ENCODE data around the gene LMCD1.

LMCD1 gene

DNA sequence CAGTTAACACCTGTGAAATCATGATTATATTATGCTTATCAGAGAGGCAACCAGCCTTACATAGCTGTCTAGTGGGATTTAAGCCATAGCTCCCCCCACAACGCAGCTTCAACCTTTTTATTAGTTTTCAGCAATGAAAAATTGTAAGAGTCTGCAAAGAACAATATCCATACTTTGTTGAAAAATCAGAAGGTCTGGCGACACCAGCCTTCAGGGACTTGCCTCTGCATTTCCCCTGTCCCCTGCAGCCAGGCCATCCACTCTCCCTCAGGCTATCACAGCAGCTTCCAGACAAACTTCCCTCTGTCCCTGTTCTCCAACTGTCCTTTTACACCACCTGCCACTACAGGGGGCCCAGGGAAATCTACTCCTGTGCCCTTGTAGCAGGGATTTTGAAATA lies 83.0 kb downstream of the LMCD1 start:
- no peak for DNase-seq (ENCODE audit: low read depth in 2 of 2)

DNA sequence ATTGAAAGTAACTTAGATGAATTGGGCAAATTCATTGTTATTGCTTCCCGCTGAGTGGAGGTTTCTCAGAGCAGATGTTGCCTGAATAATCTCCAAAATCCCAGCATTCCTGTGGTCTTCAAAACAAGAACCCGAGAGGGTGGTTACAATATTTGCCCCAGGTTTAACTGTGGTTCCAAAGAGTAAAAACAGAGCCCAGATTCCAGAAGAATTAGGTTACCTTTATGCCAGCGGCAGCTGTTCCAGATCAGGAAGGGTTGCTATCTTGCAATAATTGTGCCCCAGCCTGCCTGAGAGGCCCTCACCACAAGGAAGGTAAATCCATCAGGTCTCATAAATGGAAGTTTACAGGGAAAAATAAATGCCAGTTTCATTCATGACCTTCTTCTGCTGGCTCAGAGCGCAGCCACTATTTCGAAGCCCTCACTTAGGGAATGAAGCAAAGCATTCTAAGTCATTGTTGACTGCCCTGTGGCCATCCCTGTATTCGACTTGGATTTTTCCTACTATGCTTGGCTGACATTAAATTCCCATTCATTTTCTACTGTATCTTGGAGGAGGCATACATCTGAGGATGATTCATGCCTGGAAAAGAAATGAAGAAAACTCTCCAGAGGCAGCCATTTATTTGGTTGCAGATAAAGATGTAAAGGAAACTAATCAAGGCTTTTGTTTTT lies 88.4 kb downstream of the LMCD1 start:
- no peak for DNase-seq (ENCODE audit: low read depth in 2 of 2)

DNA sequence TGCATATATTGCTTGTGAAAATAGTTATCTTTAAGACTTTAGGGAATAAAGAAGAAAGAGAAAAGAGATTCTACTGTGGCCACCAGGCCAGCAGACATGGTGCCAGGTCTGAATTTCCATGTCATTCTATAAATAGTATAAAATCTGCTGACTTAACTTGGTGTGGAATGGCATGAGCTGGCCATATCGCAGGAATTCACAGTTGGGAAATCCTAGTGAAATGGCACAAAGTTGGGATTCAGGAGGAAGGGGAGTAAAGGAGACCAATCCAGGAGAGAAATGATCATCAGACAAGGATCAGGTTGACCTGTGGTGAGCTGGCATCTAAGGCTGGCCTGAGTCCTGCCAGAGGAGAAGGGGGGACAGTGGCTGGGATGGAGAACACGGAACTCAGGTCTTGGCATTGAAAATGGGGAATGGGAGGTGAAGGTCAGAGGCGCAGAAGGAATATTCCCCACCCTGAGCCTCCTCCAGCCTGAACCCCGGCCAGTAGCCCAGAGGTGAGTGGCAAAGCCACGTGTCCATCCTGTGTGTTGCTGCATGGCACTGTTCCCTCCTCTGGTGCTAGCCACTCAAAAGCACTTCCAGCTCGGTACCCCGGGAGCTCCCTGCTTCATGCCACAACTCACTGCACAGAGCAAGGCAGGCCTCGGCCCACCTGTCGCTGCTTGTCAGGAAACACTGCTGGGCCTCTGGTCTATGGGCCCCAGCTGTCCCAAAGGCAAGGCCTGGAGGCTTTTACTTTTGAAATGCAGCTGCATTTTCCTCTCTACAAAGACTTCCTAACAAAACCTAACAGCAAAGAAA lies 91.6 kb downstream of the LMCD1 start:
- DNase-seq (ENCODE audit: low read depth in 2 of 2) = no peak

DNA sequence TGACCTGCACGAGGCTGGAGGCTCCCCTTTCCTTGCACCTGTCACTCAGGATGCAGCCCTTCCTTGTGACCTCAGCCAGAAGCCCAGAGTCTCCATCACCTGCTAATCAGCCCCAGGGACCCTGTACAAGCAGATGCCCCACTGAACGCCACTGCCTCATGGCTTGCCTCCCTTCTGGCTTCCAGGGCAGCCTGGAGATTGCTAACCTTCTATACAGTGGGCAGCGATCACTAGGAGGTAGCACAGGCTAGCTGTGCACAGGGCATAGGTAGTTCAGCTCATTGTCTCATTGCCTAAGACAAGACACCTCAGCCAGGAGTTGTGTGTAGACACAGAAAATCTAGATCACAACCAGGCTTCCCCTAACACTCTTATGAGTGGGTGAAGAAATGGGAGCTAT lies 93.6 kb downstream of the LMCD1 start:
- no peak for DNase-seq (ENCODE audit: low read depth in 2 of 2)

DNA sequence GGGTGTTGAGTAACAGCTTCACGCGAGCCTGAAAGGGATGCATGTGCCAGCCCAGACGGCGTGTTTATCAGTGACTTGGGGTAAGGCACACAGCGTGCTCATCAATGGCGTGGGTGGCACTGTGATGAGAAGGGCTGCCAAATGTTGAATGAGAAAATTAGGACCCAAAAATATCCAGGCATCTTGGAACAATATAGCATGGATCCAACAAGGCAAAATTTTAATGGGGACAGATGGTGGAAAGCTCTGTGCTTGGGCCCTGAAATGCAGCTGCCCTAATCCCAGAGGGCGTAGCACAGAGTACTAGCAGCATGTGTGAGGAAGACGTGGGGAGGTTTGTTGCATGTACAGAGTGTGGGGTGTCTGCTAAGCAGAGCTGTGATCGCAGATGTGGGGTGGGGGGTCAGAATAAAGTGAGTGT lies 94.1 kb downstream of the LMCD1 start:
- DNase-seq (ENCODE audit: low read depth in 2 of 2) = no peak

DNA sequence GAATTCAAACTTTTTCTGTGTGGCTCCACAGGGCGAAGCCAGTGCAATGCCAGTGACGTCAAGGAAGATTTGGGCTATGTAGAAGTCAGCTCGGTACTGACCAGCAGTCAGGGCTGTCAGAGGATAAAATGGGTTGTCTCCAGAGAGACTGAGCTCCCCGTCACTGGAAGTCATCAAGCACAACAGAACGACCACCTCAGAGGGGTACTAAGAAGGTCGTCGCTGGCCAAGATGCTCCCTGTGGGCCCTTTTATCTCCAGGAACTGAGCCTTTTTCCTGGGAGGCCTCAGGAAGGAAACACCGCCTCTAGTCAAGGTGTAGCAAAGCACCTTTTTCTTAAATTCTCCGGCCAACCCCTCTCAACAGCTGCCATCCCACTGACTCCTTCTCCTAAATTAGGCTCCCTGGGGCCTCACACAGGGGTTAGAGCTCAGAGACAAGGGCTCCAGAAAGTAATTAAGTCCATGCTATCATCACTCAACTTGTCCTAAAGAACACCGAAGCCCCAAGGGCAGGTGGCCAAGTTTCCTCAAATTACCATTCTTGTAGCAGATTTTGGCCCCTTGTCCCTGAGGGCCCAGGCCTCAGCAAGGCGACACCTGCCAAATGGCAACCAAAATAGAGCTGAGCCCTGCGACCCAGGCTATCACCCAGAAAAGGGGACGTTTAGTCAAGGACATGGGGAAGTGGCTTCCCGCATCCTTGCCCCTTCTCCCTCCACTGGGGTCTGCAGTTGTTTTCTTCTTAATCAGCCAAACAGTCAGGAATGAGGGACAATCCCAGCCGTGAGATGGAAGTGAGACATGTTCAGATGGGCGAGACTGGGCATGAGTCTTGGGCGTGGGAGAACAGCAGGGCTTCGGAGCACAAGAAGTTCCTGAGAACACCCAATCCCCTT lies 94.9 kb downstream of the LMCD1 start:
- no peak for DNase-seq (ENCODE audit: low read depth in 2 of 2)

DNA sequence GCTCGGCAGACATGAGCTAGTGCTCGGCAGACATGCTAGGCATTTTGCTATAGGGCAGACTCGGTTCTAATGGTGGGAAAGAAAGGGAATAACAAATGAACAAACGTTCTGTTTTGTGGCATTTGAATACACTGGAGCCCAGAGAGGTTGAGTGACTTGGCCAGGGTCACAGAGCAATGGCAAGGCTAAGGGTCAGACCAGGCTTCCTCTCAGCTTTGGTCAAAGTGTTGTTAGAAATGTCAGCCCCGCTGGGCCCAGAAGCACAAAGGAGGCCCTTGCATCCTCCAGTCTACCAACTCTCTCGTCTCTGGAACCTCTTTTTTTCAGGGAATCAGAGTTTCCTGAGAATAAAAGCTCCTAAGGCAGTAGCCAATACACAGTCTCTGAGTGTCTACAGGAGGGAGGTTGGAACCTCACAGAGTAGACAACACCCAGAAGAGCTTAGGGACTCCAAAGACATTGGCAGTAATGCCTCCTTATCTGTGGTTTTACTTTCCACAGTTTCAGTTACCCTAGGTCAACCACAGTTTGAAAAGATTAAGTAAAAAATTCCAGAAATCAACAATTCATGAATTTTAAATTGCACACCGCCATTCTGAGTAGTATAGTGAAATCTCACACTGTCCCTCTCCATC lies 95.7 kb downstream of the LMCD1 start:
- no peak for DNase-seq (ENCODE audit: low read depth in 2 of 2)

DNA sequence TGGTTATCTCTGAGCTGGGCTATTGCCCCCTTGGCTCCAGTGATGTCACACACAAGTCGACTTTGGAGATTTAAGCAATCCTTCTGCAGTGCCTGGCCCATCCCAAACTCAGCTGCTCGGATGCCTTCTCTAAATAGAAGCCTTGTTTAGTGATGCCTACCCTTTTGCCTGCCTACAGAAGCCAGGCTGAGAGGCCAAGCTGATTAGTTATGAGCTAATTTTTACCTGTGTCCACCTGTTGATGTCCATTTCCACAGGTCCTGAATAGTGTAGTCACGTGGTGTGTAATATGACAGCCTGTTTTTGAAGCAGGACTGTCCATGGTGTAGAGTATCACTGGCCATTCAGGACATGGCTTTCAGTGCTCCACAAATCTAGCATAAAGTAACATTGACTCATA lies 97.5 kb downstream of the LMCD1 start:
- no peak for DNase-seq (ENCODE audit: low read depth in 2 of 2)

DNA sequence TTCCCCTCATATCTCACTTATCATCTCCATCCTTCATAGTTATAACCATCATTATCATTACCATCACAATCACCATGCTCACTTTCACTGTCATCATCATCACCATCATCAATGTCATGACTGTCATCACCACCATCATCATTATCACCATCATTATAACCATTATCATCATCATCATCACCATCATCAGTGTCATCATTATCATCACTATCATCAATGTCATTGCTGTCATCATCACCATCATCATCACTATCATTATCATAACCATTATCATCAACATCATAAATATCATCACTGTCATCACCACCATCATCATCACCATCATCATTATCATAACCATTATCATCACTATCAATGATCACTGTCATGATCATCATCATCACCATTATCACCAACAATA lies 98.8 kb downstream of the LMCD1 start:
- no peak for DNase-seq (ENCODE audit: low read depth in 2 of 2)

DNA sequence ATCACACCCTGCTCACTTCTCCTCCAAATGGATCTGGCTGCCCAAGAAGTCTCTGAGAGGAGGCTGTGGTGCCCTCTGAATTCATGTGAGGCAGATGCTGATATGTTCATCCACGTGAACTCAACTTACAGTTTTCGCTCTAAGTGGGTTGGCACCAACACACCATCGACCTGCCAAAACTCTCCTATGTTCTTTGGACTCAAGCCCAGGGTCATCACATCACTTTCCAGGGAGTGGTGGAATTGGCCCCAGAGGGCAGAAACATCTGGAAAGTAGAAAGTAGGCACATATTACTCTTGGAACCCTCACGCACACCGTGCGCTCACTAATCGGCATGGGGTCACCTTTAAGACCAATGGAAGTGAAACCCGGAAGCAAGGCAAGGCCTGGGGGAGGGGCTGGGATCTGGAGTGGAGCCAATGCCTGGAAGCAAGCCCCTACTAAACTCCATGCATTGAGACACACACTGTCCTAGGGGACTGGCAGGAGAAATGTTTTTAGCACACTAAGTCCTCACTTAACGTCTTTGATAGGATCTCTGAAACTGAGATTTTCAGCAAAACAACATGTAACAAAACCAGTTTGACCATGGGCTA lies 101.6 kb downstream of the LMCD1 start:
- no peak for DNase-seq (ENCODE audit: low read depth in 2 of 2)

DNA sequence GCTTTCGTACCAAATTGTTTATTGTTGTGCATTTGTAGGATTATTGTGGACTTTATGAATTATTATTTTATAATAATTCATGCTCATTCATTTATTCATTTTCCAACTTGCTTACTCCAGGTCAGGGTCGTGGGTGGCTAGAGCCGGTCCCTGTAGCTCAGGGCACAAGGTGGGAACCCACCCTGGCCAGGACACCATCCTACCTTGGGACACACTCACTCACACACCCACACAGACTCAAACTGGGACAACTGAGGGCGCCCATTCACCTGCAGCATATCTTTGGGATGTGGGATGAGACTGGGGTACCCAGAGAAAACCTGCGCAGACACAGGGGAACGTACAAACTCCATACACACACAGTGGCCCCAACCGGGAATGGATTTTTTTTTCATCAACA lies 102.4 kb downstream of the LMCD1 start:
- DNase-seq (ENCODE audit: low read depth in 2 of 2) = no peak

DNA sequence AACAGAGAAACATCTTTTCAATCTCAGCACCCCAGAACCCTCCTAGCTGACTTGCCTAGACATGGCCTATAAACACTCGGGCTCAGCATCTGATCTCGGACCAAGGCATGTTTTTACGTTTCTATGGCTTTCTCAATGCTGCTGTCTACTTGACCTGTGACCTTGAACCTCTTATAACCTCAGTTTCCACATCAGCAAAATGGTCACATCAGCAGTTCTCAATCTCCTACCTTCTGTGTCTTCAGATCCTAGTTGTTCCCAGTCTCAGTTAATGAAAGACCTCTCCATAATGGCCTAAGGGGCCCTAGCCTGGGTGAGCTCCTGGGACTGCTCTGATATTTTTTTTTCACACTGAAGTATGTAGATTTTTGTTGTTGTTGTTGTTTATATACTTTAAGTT lies 103.4 kb downstream of the LMCD1 start:
- DNase-seq (ENCODE audit: low read depth in 2 of 2) = no peak

DNA sequence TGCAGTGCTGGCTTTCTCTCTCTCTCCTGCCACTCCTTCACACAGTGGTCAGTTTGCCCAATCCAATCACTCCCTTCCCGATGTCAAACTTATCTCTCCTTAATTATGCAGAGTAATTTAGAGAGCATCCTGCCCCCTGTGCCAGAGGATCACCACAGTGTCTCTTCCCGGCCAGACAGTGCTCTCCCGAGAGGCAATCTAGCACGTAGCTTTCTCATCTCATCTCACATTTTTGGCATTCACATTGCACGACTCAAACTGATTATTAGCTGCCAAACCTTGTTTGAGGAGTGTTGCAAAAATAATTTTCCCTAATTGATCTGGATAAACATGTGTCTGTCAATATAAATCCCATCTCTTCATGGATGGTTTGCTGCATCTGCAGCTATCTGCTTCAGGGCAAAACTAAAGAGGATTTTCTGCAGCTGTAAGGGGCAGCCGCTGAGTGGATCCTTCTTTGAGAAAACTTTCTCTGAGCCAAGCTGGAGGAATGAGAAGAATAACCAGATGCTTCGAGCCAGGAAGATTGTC lies 105.1 kb downstream of the LMCD1 start:
- DNase-seq (ENCODE audit: low read depth in 2 of 2) = no peak

DNA sequence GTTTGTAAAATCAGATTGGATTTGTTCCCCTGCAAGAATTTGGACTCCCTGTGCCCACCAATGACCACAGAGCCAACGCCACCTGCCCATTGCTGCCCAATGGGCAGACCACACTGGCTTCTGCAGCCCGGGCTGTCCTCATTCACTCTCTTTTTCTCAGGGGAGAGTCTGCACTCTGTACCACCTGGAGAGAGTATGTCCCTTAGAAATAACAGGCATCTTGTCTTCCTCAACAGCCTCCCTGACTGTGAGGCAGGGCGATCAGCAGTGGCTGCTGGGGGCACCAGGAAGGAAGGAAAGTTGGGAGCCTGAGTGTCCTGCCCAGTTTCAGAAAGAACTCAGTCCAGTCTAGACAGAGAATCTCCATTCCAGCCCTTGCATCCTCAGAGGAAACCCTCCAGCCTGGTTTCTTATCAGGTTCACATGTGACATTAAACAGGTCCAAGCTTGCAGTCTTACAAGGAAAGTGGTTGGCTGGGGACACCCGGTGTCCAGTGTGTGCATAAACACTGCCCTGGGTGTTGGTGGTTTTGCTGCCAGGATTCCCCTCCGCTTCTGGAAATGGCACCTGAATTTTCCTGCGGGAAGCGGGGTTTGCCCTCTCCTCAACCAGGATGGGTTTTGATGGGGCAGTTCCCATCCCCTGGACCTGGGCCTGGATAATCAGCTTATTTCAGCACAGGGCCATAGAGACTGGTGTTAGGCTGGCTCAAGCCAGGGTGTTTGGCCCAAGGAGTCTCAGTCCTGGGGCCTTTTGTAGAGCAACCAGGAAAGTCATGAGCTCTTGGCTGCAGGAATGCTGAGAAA lies 105.8 kb downstream of the LMCD1 start:
- DNase-seq (ENCODE audit: low read depth in 2 of 2) = no peak

DNA sequence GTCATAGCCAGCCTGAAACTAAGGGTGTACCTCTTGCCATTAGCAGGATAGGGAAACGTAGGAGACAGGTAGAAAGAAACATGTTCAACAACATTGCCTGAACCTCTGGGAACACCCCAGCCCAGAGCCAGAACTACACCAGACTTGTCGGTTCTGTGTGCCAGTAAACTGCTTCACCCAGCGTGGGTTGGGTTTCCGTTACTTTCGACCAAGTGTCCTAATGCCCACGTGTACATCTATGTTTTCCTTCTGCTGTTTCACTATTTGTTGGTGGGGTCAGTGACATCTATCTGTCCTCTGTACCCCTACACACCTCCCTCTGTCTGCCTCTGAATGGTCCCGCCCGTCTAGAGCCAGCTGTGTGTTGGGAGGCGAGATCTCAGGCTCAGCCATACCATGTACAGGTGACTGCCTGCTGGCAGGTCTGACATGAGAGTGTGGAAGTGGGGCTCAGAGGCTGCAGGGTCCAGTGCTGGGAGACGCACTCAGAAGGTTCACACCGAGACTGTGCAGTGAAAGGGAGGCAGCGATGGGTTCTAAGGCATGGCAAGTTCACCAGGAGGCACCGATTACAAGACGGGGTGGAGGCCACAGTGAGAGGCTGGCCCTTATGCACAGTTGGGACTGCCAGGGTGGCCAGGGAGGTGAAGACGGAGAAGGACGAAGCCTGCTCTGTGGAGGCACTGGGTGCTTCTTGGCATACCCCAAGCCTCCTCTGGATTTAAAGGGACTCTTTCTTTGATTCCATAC lies 106.6 kb downstream of the LMCD1 start:
- no peak for DNase-seq (ENCODE audit: low read depth in 2 of 2)

DNA sequence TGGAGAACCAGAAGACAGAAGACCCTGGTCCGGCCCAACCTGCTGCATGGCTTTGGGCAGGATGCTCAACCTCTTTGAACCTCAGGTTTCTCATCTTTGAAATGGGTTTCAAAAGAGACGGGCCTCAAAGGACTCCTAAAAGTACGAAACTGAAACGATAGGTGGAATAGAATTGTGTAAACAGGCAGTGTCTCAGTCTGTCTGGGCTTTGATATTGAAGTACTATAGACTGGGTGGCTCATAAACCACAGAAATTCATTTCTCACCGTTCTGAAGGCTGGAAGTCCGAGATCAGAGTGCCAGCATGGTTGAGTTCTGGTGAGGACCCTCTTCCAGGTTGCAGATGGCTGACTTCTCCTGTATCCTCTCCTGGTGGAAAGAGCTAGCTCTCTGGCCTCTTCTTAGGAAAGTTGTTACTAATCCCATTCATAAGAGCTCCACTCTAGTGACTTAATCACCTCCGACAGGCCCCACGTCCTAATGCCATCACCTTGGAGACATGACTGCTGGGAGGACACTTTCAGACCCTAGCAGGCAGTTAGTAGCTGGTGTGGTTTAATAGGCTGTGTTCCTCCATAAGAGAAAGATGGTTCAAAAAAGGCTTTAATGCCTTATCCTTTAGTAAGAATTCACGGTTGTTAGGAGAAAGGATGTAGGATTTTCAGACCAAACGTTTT lies 107.3 kb downstream of the LMCD1 start:
- DNase-seq (ENCODE audit: low read depth in 2 of 2) = no peak

DNA sequence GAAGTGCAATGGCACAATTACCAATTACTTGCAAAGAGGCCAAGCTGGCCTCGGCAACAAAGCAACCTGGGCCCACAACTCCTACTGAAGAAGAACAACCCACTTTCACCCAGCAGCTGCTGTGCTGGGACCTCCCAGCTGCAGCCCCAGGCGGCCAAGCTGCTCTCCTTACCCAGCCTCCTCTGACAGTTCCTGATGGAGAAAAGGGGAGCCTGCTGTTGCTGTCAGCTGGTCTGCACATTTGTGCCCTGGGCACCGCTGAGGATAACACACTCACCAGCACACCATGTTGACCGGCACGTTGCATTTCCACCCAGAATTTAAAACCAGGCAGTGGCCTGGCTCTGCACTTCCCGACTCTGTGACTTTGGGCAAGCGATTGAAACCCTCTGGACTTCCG lies 109.3 kb downstream of the LMCD1 start:
- DNase-seq (ENCODE audit: low read depth in 2 of 2) = no peak

DNA sequence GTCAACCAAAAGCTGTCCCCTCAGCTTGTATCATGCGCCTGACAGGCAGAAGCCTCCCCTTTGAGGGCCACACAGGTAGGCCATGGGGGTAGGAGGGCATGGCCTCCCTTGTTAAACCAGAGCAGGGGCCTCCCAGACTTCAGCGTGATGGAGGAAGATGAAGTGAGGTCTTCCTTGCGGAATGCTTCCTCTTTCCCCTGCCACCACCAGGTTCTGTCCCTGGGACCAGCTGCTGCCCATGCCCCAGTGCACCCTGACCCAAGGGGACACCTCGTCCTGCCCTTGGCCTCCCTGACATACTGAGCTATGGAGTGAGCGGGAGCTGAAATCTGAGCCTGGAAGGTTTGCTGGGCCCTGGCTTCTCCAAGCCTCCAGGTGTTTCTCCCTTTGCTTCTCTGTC lies 116.3 kb downstream of the LMCD1 start:
- DNase-seq (ENCODE audit: low read depth in 2 of 2) = no peak

DNA sequence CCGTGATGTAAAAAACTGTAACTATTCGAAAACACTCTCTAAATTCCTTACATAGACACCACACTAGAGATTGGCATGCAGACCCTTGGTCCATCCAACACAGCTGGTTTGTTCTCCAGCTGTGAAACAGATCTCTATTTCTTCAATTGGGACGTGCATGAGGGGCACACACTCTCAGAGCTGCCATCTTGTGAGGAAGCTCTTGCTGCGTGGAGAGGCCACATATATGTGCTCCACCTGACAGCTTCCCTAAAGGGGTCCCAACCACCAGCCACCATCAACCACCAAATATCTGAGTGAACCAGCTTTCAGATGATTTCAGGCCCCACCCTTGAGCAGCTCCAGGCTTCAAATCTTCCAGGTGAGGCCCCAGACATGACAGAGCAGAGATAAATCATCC lies 117.3 kb downstream of the LMCD1 start:
- DNase-seq (ENCODE audit: low read depth in 2 of 2) = no peak
